ENCODE data around the gene NBR1. TPM values are rescaled to one million over a fixed set of nuclear protein-coding genes. Genes with fewer than 3 reads are reported as not detected.
"Not testable (repeated sequence)": the region's sequence is repeated elsewhere in the genome, so short reads cannot be mapped to it uniquely, and the experiment has no call there.

The NBR1 gene
- total RNA-seq, 1 donor from 2014 or later, result 50.8 TPM

DNA sequence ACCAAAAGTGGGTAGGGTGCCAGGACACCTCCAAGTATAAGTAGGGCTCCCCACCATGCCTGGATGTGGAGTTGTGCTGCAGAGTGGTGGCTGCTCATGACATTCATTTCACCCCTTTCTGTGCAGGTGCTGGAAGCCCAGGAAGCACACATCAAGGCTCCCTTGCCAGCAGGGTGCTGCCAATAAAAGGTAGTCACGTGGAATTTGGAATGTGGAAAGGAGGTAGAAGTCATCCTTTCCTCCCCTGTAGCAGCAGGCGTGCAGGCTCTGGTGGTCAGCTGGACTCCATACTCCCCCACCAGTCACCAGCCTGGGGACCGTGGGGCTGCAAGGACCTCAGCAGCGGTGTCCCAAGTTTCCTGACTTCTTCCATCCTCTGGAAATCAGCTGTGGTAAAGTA, 32.5 kb upstream of the NBR1 start:
- H3K36me3 Mint-ChIP-seq (ENCODE audit: low read depth), result peaks cover 34% of the 10 kb centered on the region
- H3K4me3 Mint-ChIP-seq (ENCODE audit: low read depth); H3K9me3 Mint-ChIP-seq: not testable (repeated sequence)

DNA sequence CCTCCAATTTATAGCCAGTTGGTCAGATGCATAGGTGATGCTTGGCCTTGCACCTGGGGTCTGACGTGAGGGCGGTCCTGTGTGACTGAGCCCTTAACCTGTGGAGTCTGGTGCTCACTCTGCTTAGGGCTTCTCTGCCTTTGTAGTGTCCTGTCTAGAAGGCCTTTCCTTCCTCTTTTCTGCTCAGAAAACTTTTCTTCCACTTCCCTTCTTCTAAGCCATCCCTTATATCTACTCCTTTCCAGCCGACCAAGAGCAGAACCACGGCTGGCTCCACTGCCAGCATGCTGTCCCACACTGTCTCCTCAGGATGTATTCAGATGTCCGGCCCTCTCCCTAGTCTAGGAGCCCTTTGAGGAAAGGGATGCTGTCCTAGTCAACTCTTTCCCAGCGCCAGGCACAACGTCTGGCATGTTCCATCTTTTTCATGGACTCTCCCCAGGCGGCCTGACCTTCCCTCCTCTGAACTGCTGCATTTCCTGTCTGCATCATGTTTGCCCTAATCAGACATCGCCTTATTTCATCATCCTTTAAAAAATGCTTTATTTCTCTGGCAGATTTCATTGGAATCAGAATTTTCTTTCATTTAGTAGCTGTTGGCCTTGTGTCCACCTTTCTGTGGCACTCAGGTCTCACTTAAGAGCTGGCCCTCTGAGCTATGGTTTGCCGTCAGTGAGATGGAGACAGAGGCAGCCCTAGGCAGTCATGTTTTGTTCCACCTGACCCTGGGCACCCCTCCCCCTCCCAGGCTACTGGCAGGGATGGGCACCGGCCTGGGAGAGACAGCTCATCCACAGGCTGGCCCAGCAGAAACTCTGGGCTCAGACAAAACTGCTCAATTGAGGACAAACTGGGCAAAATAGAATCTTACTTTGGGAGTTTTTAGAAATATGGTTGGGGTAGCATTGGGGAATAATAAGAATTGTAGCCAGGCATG, 30.4 kb upstream of the NBR1 start:
- no peak overlapping the region for H3K27ac Mint-ChIP-seq
- H3K27me3 Mint-ChIP-seq (ENCODE audit: low read depth), result no peaks in the 10 kb centered on the region
- peaks cover 19% of the 10 kb centered on the region for H3K36me3 Mint-ChIP-seq (ENCODE audit: low read depth)
- no peak overlapping the region for H3K4me3 Mint-ChIP-seq (ENCODE audit: low read depth)
- no peaks in the 10 kb centered on the region for H3K9me3 Mint-ChIP-seq
- DNase-seq (ENCODE audit: low spot score), result no peak
- peaks cover 12% of the 10 kb centered on the region for H3K4me1 Mint-ChIP-seq (ENCODE audit: low read depth)
- intact Hi-C loops (cut with micrococcal nuclease), result no loop called here

More for the DNA sequence above, 32.5 kb upstream of the NBR1 start:
- DNase-seq (ENCODE audit: low spot score); H3K27ac Mint-ChIP-seq; H3K27me3 Mint-ChIP-seq (ENCODE audit: low read depth); intact Hi-C loops (cut with micrococcal nuclease): not testable (repeated sequence)
- peaks cover 16% of the 10 kb centered on the region for H3K4me1 Mint-ChIP-seq (ENCODE audit: low read depth)

DNA sequence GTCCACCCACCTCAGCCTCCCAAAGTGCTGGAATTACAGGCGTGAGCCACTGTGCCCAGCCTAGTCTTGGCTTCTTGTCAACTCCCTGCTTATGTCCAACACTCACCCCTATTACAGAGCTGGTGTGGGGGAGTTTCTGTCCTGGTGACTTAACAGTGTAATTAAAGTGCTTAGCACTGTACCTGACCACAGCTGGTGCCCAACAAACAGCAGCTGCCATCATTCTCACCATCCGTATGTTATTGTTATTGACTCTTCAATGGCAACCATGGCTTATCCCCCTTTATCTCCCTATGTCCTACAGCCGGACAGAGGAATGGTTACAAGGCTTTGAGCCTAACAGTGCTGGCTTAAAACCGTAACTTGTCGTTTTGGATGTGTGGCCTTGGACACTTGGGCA, 28.9 kb upstream of the NBR1 start:
- H3K27ac Mint-ChIP-seq, result no peak overlapping the region
- peaks cover 14% of the 10 kb centered on the region for H3K36me3 Mint-ChIP-seq (ENCODE audit: low read depth)
- H3K9me3 Mint-ChIP-seq, result no peaks in the 10 kb centered on the region
- intact Hi-C loops (cut with micrococcal nuclease), result no loop called here
- H3K4me1 Mint-ChIP-seq (ENCODE audit: low read depth), result no peaks in the 10 kb centered on the region
- no peak overlapping the region for H3K4me3 Mint-ChIP-seq (ENCODE audit: low read depth)
- no peak for DNase-seq (ENCODE audit: low spot score)
- H3K27me3 Mint-ChIP-seq (ENCODE audit: low read depth), result no peaks in the 10 kb centered on the region

DNA sequence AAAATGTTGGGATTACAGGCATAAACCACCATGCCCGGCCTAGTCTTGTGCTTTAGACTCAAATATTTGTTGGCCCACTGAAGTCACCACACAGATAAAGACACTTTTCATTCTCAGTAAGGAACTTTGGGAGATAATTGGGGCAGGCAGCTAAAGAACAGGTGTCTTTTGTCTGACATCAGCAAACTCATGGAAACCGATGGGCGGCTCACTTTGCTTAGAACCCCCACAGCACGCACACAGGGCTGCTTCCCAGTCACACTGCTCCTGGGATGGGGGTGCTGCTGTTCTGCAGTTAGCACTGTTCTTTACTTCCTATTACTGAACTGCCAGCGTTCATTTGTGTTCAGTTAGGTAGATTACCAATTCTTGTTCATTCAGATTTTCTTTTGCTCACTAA, 27.8 kb upstream of the NBR1 start:
- no peaks in the 10 kb centered on the region for H3K9me3 Mint-ChIP-seq

DNA sequence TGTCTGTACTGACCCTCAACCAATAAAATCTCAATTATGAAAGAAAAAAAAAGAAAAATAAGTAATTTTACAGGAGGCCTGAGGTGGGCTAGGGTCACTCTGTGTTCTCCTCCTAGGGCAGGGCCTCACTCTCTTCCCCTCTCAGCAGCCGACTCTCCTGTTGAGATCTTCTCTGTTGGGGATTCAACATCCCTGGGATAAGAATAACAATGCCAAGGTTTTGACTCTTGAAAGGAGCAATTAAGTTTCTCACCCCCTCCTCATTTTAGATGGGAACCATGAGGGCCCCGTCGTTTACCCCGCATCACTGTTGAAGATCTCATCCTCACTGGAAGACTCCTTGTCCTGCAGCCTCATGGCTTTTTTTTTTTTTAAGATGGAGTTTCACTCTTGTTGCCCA, 24.4 kb upstream of the NBR1 start:
- intact Hi-C loops (cut with micrococcal nuclease), result no loop called here
- Mint-ChIP-seq H3K9me3 (no peaks in the 10 kb centered on the region), H3K27ac (no peak overlapping the region), H3K27me3 (ENCODE audit: low read depth) (no peaks in the 10 kb centered on the region), H3K4me1 (ENCODE audit: low read depth) (no peaks in the 10 kb centered on the region), H3K36me3 (ENCODE audit: low read depth) (peaks cover 5% of the 10 kb centered on the region), H3K4me3 (ENCODE audit: low read depth) (no peak overlapping the region)
- DNase-seq (ENCODE audit: low spot score), result no peak

More for the DNA sequence above, 27.8 kb upstream of the NBR1 start:
- intact Hi-C loops (cut with micrococcal nuclease), result no loop called here
- no peak overlapping the region for H3K27ac Mint-ChIP-seq
- peaks cover 14% of the 10 kb centered on the region for H3K36me3 Mint-ChIP-seq (ENCODE audit: low read depth)
- no peak for DNase-seq (ENCODE audit: low spot score)
- H3K4me1 Mint-ChIP-seq (ENCODE audit: low read depth), result no peaks in the 10 kb centered on the region
- H3K27me3 Mint-ChIP-seq (ENCODE audit: low read depth), result no peaks in the 10 kb centered on the region
- no peak overlapping the region for H3K4me3 Mint-ChIP-seq (ENCODE audit: low read depth)

GRCh38 chr17:43151880-43152456, 19.0 kb upstream of the NBR1 start:
- Mint-ChIP-seq H3K4me1 (ENCODE audit: low read depth) (no peaks in the 10 kb centered on the region), H3K9me3 (peaks cover 6% of the 10 kb centered on the region), H3K27me3 (ENCODE audit: low read depth) (no peaks in the 10 kb centered on the region), H3K36me3 (ENCODE audit: low read depth) (peaks cover 12% of the 10 kb centered on the region), H3K27ac (no peak overlapping the region), H3K4me3 (ENCODE audit: low read depth) (no peak overlapping the region)
- DNase-seq (ENCODE audit: low spot score), result no peak
- intact Hi-C loops (cut with micrococcal nuclease), result no loop called here

- H3K4me3 Mint-ChIP-seq (ENCODE audit: low read depth); H3K4me1 Mint-ChIP-seq (ENCODE audit: low read depth): not testable (repeated sequence)
Measured at GRCh38 chr17:43153197-43153835, 17.7 kb upstream of the NBR1 start.

GRCh38 chr17:43155666-43156065, 15.3 kb upstream of the NBR1 start:
- Mint-ChIP-seq H3K27me3 (ENCODE audit: low read depth) (no peaks in the 10 kb centered on the region), H3K27ac (no peak overlapping the region), H3K9me3 (peaks cover 6% of the 10 kb centered on the region), H3K4me3 (ENCODE audit: low read depth) (no peak overlapping the region), H3K36me3 (ENCODE audit: low read depth) (peaks cover 12% of the 10 kb centered on the region), H3K4me1 (ENCODE audit: low read depth) (no peaks in the 10 kb centered on the region)
- DNase-seq (ENCODE audit: low spot score), result no peak
- intact Hi-C loops (cut with micrococcal nuclease), result no loop called here

More at GRCh38 chr17:43153197-43153835, 17.7 kb upstream of the NBR1 start:
- intact Hi-C loops (cut with micrococcal nuclease); H3K27me3 Mint-ChIP-seq (ENCODE audit: low read depth); H3K9me3 Mint-ChIP-seq; H3K27ac Mint-ChIP-seq; DNase-seq (ENCODE audit: low spot score): not testable (repeated sequence)
- H3K36me3 Mint-ChIP-seq (ENCODE audit: low read depth), result peaks cover 12% of the 10 kb centered on the region

DNA sequence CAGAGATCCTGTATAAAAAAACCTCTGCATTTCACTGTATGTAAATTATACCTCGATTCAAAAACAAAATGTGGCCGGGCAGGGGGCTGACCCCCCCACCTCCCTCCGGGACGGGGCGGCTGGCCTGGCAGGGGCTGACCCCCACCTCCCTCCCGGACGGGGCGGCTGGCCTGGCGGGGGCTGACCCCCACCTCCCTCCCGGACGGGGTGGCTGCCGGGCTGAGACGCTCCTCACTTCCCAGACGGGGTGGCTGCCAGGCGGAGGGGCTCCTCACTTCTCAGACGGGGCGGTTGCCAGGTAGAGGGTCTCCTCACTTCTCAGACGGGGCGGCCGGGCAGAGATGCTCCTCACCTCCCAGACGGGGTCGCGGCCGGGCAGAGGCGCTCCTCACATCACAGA, 11.8 kb upstream of the NBR1 start:
- H3K9me3 Mint-ChIP-seq; H3K4me1 Mint-ChIP-seq (ENCODE audit: low read depth); intact Hi-C loops (cut with micrococcal nuclease); H3K4me3 Mint-ChIP-seq (ENCODE audit: low read depth); H3K27ac Mint-ChIP-seq; H3K27me3 Mint-ChIP-seq (ENCODE audit: low read depth); H3K36me3 Mint-ChIP-seq (ENCODE audit: low read depth); DNase-seq (ENCODE audit: low spot score): not testable (repeated sequence)

- H3K9me3 Mint-ChIP-seq; H3K4me1 Mint-ChIP-seq (ENCODE audit: low read depth); H3K36me3 Mint-ChIP-seq (ENCODE audit: low read depth); H3K4me3 Mint-ChIP-seq (ENCODE audit: low read depth); intact Hi-C loops (cut with micrococcal nuclease); DNase-seq (ENCODE audit: low spot score); H3K27me3 Mint-ChIP-seq (ENCODE audit: low read depth); H3K27ac Mint-ChIP-seq: not testable (repeated sequence)
Measured at GRCh38 chr17:43159957-43160356, 11.1 kb upstream of the NBR1 start.

DNA sequence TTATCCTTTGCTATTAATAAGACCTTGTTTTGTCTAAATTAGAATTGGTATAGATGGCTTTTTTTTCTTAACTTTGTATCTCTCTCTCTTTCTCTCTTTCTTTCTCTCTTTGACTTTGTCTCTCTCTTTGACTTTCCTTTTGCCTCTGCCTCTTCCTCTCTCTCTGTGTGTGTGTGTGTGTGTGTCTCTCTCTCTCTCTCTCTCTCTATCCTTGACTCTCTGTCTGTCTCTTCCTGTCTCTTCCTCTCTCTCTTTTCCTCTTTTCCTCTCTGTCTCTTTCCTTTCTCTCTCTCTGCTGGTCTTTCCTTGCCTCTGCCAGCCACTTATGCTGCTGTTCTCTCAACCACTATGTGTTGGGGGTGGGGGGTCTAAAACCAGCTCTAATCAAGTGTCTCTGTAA, 5.0 kb upstream of the NBR1 start:
- intact Hi-C loops (cut with micrococcal nuclease); DNase-seq (ENCODE audit: low spot score); H3K36me3 Mint-ChIP-seq (ENCODE audit: low read depth); H3K9me3 Mint-ChIP-seq; H3K27me3 Mint-ChIP-seq (ENCODE audit: low read depth); H3K4me1 Mint-ChIP-seq (ENCODE audit: low read depth); H3K4me3 Mint-ChIP-seq (ENCODE audit: low read depth); H3K27ac Mint-ChIP-seq: not testable (repeated sequence)

DNA sequence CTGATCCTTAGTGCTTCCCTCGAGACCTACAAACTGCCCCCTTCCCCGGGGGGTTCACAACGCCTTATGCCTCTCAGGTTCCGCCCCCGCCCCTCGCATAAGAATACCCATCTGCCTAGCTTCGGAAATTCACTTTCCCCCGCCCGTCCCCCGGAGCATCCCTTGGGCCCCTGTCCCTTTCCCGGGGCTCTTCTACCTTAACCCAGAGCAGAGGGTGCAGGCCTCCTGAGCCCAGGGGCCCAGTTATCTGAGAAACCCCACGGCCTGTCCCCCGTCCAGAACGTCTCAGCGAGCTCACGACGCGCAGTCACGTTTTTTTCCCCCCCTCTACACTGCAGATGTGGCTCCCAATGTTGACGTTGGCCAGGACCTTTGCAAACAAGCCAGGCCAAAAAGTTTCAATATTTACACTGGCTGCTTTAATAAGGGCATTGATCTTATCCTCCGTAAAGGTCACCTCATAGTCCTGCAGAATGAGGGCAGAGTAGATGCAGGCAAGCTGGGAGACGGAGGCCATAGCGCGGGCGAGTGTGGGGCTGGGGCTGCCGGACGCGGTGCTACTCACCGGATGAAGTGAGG, 1.4 kb upstream of the NBR1 start:
- no peak overlapping the region for H3K4me3 Mint-ChIP-seq (ENCODE audit: low read depth)
- no peaks in the 10 kb centered on the region for H3K27me3 Mint-ChIP-seq (ENCODE audit: low read depth)
- DNase-seq (ENCODE audit: low spot score), result no peak
- H3K27ac Mint-ChIP-seq, result no peak overlapping the region
- intact Hi-C loops (cut with micrococcal nuclease), result loop anchor here (1.0 to 5.0 kb wide), 3 partner anchors 44 to 171 kb away; partner anchors contain the start of genes BRCA1, RPL27 and VAT1
- no peaks in the 10 kb centered on the region for H3K9me3 Mint-ChIP-seq
- H3K4me1 Mint-ChIP-seq (ENCODE audit: low read depth), result peaks cover 21% of the 10 kb centered on the region
- peaks cover 10% of the 10 kb centered on the region for H3K36me3 Mint-ChIP-seq (ENCODE audit: low read depth)

Data from activated T-helper 2 cell treated with anti-CD3 and anti-CD28 coated beads, Interferon-gamma antibody, Interleukin-2, Interleukin-4, amounts not matched to agents 10 μg/mL and 5 μg/mL and 100 μg/mL, durations not matched to agents 14 hours and 24 hours and 36 hours (primary cell).